GM12878 (cell line): Measurements from ENCODE around the gene DGKB. TPM values are rescaled to one million over a fixed set of nuclear protein-coding genes. Genes with fewer than 3 reads are reported as not detected.

Source experiments
- ATAC-seq: fragments of 200-7000 bp; cut with Tn5 transposase; 3 replicates; pipeline ENCODE4 v1.9.1; 2020; ENCODE audit warnings: mild to moderate bottlenecking, moderate library complexity
- BruUV-seq: library from RNA; stranded (reverse); fragments of 400-500 nt; replicated peaks from 2 replicates; lab custom pipeline; 2021; lab: Mats Ljungman, UMichigan
- CTCF ChIA-PET: fragments of 300-600 bp; sonication (Branson Sonifier 250); formaldehyde crosslinking; extraction: SDS; loops from one replicate; lab custom pipeline; 2021; ENCODE audit warnings: inconsistent platforms; lab: Yijun Ruan, JAX
- POLR2A ChIA-PET: fragments of 350-600 bp; formaldehyde crosslinking; extraction: SDS; loops from one replicate; lab custom pipeline; 2021; ENCODE audit warnings: inconsistent platforms; lab: Charles Lee
- RAD21 ChIA-PET: fragments of 300-600 bp; sonication (Branson Sonifier 250); formaldehyde crosslinking; loops from one replicate; lab custom pipeline; 2023; ENCODE audit warnings: antibody characterized with exemption; ENCODE audit not compliant: unreplicated experiment; lab: Charles Lee
- SMC1A ChIA-PET: fragments of 300-600 bp; sonication (Branson Sonifier 250); formaldehyde crosslinking; loops from one replicate; lab custom pipeline; 2023; ENCODE audit not compliant: unreplicated experiment, uncharacterized antibody; lab: Charles Lee
- DNase-seq: peaks from one replicate; pipeline ENCODE4 v3.0.0-alpha.2; 2011; ENCODE audit warnings: low read depth, low spot score
- FAIRE-seq: peaks from 3 replicates; lab custom pipeline; 2011; peaks lifted over from hg19 to GRCh38; lab: Jason Lieb, UNC
- H2AFZ ChIP-seq: 2 replicates; pipeline ENCODE4 v1.6.0; 2011; ENCODE audit warnings: low read depth, low read length, control low read depth; ENCODE audit not compliant: control insufficient read depth
- H3K27ac ChIP-seq: 2 replicates; pipeline ENCODE4 v1.5.1; 2011; ENCODE audit warnings: control low read depth; ENCODE audit not compliant: control insufficient read depth, insufficient read depth
- H3K27me3 ChIP-seq, 2 experiments: replicated peaks in 1 of 2; 2 replicates each; pipeline versions ENCODE4 v1.6.0 to v1.6.1; 2011; ENCODE audit warnings: low read length in 1 of 2; ENCODE audit not compliant: control insufficient read depth in 2 of 2, insufficient read depth in 2 of 2
- H3K36me3 ChIP-seq, 2 experiments: 2 replicates each; pipeline ENCODE4 v1.5.1; 2011; ENCODE audit warnings: low read length in 1 of 2; ENCODE audit not compliant: control insufficient read depth in 2 of 2, insufficient read depth in 2 of 2
- H3K4me1 ChIP-seq: 2 replicates; pipeline ENCODE4 v1.6.1; 2011; ENCODE audit warnings: mild to moderate bottlenecking, low read length, moderate library complexity, mixed read lengths; ENCODE audit not compliant: control insufficient read depth, insufficient read depth
- H3K4me2 ChIP-seq: 2 replicates; pipeline ENCODE4 v1.6.0; 2011; ENCODE audit warnings: control low read depth; ENCODE audit not compliant: control insufficient read depth, insufficient read depth
- H3K4me3 ChIP-seq: fragments of 200-600 bp; sonication (generic); 2 replicates; pipeline ENCODE4 v1.5.1; 2016
- H3K79me2 ChIP-seq: 2 replicates; pipeline ENCODE4 v1.6.0; 2011; ENCODE audit warnings: low read length; ENCODE audit not compliant: control insufficient read depth, insufficient read depth
- H3K9ac ChIP-seq: 2 replicates; pipeline ENCODE4 v1.8.0; 2011; ENCODE audit warnings: low read length, control low read depth, mixed read lengths; ENCODE audit not compliant: control insufficient read depth, insufficient read depth
- H3K9me3 ChIP-seq: replicated peaks from 3 replicates; pipeline ENCODE4 v1.5.1; 2011; ENCODE audit warnings: mild to moderate bottlenecking, low read length; ENCODE audit not compliant: control insufficient read depth, insufficient read depth
- H4K20me1 ChIP-seq: 2 replicates; pipeline ENCODE4 v1.6.0; 2011; ENCODE audit not compliant: control insufficient read depth, insufficient read depth
- EGR1 ChIP-seq, 2 experiments: IDR thresholded peaks; 1 replicate in 1 of 2; 2 replicates in 1 of 2; pipeline ENCODE4 v1.6.1; 2011 to 2012; ENCODE audit warnings: low read depth in 2 of 2, low read length in 2 of 2, borderline replicate concordance in 1 of 2, mild to moderate bottlenecking in 1 of 2, moderate library complexity in 1 of 2
- EP300 ChIP-seq, 2 experiments: fragments of 150-350 bp in 1 of 2; IDR thresholded peaks; 2 replicates each; pipeline ENCODE4 v1.6.1; 2011 to 2012; ENCODE audit warnings: low read depth in 2 of 2, low read length in 2 of 2, borderline replicate concordance in 1 of 2, improper control_type of control experiment in 1 of 2, inconsistent platforms in 1 of 2; ENCODE audit not compliant: control insufficient read depth in 1 of 2
- NR2C1 ChIP-seq: fragments of 450-650 bp; IDR thresholded peaks from 2 replicates; pipeline ENCODE4 v1.6.1; 2017; ENCODE audit warnings: antibody characterized with exemption, mild to moderate bottlenecking, moderate library complexity
- PML ChIP-seq: IDR thresholded peaks from 2 replicates; pipeline ENCODE4 v1.6.1; 2012; ENCODE audit warnings: low read length, inconsistent platforms
- POLR2A ChIP-seq: IDR thresholded peaks from 2 replicates; pipeline ENCODE4 v1.6.1; 2011; ENCODE audit warnings: low read depth, mild to moderate bottlenecking, low read length
- RUNX3 ChIP-seq: IDR thresholded peaks from 2 replicates; pipeline ENCODE4 v1.6.1; 2012; ENCODE audit warnings: low read length, inconsistent platforms
- STAT3 ChIP-seq: IDR thresholded peaks from 2 replicates; pipeline ENCODE4 v1.6.1; 2011; ENCODE audit warnings: low read depth, low read length, improper control_type of control experiment
- WRNIP1 ChIP-seq: IDR thresholded peaks from 2 replicates; pipeline ENCODE4 v1.6.1; 2011; ENCODE audit warnings: low read depth, low read length, improper control_type of control experiment, borderline replicate concordance
- ZNF207 ChIP-seq: fragments of 450-650 bp; IDR thresholded peaks from 2 replicates; pipeline ENCODE4 v1.6.1; 2014; ENCODE audit warnings: antibody characterized with exemption, mild to moderate bottlenecking, borderline replicate concordance
- WGBS: methylation state at CpG from one replicate; pipeline ENCODE4 v1.1.6; 2016; ENCODE audit warnings: low lambda C conversion rate; ENCODE audit not compliant: insufficient replicate concordance, insufficient coverage; ENCODE audit errors: missing lambda C conversion rate; 5-methylcytosine and 5-hydroxymethylcytosine counted together
- in situ Hi-C: fragments of 300-500 bp; cut with MboI; formaldehyde crosslinking; loops from 9 replicates; pipeline ENCODE4 v1.14.3; 2018; ENCODE audit warnings: mixed read lengths
- intact Hi-C: fragments of 100-400 bp; cut with micrococcal nuclease; formaldehyde crosslinking; loops from one replicate; pipeline ENCODE4 v1.14.2; 2022; ENCODE audit not compliant: unreplicated experiment
- polyA plus RNA-seq, 11 experiments: library from polyadenylated mRNA; depleted of rRNA in 4 of 11; unstranded in 6 of 11; stranded (reverse) in 5 of 11; fragments of >200 nt; fragmentation: Nextera tagmentation in 4 of 11; fragmentation: Illumina TruSeq in 1 of 11; extraction: Ambion mirVana in 4 of 11; extraction: Trizol in 1 of 11; gene quantifications; 1 replicate in 1 of 11; 2 replicates in 10 of 11; pipeline versions ENCODE4 v1.2.1 to v1.2.3, GENCODE V29; 2011 to 2016; ENCODE audit warnings: inconsistent platforms in 2 of 11, missing spikeins in 2 of 11, low read depth in 1 of 11
- total RNA-seq, 4 experiments: library from RNA; depleted of rRNA in 3 of 4; stranded (reverse); fragments of >200 nt in 3 of 4; fragmentation: Illumina TruSeq in 1 of 4; extraction: Trizol in 1 of 4; gene quantifications; 2 replicates each; pipeline versions ENCODE4 v1.2.1 to v1.2.3, GENCODE V29; 2013 to 2021
- TF ChIP-seq, protein P1 (sequence below): IDR thresholded peaks from 2 replicates; pipeline ENCODE4 v1.6.1; 2012; ENCODE audit warnings: low read depth, low read length, improper control_type of control experiment
- TF ChIP-seq, protein P2 (sequence below): fragments of 450-650 bp; IDR thresholded peaks from 2 replicates; pipeline ENCODE4 v1.6.1; 2017; ENCODE audit warnings: mild to moderate bottlenecking, moderate library complexity
- TF ChIP-seq, protein P3 (sequence below): IDR thresholded peaks from 2 replicates; pipeline ENCODE4 v1.6.1; 2012; ENCODE audit warnings: low read depth, low read length, improper control_type of control experiment

The DGKB gene
- total and polyA plus RNA-seq, 10 of the 15 experiments (the other 5 are each of a cell fraction or from before 2014, with no cell fraction given), result 0.02 to 0.10 (median 0.04) TPM; not detected in 6

DNA sequence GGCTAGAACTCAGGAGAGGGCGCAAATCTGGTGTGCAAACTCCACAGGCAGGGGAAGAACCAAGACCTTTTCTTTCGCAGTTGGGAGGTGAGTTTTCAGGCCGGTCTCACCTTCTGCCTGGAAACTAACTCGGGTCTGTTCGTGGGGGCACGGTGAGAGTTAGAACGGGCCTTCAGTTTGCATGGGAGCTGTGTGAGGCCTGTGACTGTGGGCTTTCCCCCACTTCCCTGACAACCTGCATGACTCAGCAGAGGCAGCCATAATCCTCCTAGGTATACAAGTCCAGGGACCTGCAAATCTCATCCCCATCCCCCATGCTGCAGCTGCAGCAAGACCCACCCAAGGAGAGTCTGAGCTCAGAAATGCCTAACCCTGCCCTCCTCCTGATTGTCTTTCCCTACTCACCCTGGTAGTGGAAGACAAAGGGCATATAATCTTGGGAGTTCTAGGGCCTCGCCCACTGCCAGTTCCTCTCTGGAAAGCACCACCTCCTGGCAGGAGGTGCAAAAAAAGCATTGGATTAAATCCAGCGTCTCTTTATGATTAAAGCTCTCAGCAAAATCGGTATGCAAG is 718.2 kb downstream of the DGKB start:
- Histone ChIP-seq H3K4me1 (no peaks in the 10 kb centered on the region), H3K4me3 (no peak overlapping the region), H3K36me3 (no peaks in the 10 kb centered on the region), H3K9me3 (no peaks in the 10 kb centered on the region), H3K27me3 (no peaks in the 10 kb centered on the region), H4K20me1 (no peaks in the 10 kb centered on the region), H3K79me2 (no peaks in the 10 kb centered on the region), H3K9ac (no peak overlapping the region), H3K27ac (no peak overlapping the region), H3K4me2 (no peak overlapping the region), H2AFZ (no peak overlapping the region)
- POLR2A ChIA-PET, result no interaction called here
- in situ Hi-C loops (no loop called here), intact Hi-C loops (no loop called here)
- no peak for DNase-seq
- no peak for FAIRE-seq
- SMC1A ChIA-PET, result interaction anchor here (0.9 to 1.2 kb wide), 2 partner anchors 10 to 24 kb away, joined by 3 read pairs; no protein-coding TSS in a partner anchor
- RAD21 ChIA-PET, result no interaction called here
- CTCF ChIA-PET, result interaction anchor here (1.0 kb wide), 1 partner anchor 56 kb away, joined by 3 read pairs; no protein-coding TSS in a partner anchor
- 14% methylated on average over 10 of the region's 10 CpGs for WGBS
- no TSS peak for BruUV-seq
- ATAC-seq, result no peak
- TF ChIP-seq EGR1 (IDR thresholded peaks at IDR 0.05; ENCODE audit: borderline replicate concordance in 1 of 2, low read depth in 2 of 2, low read length in 2 of 2) (no peak), STAT3 (no peak), WRNIP1 (no peak), PML (no peak), RUNX3 (no peak), NR2C1 (no peak), POLR2A (no peak), ZNF207 (no peak), EP300 (IDR thresholded peaks at IDR 0.05; ENCODE audit: borderline replicate concordance in 1 of 2, control insufficient read depth in 1 of 2, low read depth in 2 of 2, low read length in 2 of 2) (no peak)
- TF ChIP-seq, protein P1, sequence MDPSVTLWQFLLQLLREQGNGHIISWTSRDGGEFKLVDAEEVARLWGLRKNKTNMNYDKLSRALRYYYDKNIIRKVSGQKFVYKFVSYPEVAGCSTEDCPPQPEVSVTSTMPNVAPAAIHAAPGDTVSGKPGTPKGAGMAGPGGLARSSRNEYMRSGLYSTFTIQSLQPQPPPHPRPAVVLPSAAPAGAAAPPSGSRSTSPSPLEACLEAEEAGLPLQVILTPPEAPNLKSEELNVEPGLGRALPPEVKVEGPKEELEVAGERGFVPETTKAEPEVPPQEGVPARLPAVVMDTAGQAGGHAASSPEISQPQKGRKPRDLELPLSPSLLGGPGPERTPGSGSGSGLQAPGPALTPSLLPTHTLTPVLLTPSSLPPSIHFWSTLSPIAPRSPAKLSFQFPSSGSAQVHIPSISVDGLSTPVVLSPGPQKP, result no peak
- TF ChIP-seq, protein P2, sequence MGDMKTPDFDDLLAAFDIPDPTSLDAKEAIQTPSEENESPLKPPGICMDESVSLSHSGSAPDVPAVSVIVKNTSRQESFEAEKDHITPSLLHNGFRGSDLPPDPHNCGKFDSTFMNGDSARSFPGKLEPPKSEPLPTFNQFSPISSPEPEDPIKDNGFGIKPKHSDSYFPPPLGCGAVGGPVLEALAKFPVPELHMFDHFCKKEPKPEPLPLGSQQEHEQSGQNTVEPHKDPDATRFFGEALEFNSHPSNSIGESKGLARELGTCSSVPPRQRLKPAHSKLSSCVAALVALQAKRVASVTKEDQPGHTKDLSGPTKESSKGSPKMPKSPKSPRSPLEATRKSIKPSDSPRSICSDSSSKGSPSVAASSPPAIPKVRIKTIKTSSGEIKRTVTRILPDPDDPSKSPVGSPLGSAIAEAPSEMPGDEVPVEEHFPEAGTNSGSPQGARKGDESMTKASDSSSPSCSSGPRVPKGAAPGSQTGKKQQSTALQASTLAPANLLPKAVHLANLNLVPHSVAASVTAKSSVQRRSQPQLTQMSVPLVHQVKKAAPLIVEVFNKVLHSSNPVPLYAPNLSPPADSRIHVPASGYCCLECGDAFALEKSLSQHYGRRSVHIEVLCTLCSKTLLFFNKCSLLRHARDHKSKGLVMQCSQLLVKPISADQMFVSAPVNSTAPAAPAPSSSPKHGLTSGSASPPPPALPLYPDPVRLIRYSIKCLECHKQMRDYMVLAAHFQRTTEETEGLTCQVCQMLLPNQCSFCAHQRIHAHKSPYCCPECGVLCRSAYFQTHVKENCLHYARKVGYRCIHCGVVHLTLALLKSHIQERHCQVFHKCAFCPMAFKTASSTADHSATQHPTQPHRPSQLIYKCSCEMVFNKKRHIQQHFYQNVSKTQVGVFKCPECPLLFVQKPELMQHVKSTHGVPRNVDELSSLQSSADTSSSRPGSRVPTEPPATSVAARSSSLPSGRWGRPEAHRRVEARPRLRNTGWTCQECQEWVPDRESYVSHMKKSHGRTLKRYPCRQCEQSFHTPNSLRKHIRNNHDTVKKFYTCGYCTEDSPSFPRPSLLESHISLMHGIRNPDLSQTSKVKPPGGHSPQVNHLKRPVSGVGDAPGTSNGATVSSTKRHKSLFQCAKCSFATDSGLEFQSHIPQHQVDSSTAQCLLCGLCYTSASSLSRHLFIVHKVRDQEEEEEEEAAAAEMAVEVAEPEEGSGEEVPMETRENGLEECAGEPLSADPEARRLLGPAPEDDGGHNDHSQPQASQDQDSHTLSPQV, result no peak
- TF ChIP-seq, protein P3, sequence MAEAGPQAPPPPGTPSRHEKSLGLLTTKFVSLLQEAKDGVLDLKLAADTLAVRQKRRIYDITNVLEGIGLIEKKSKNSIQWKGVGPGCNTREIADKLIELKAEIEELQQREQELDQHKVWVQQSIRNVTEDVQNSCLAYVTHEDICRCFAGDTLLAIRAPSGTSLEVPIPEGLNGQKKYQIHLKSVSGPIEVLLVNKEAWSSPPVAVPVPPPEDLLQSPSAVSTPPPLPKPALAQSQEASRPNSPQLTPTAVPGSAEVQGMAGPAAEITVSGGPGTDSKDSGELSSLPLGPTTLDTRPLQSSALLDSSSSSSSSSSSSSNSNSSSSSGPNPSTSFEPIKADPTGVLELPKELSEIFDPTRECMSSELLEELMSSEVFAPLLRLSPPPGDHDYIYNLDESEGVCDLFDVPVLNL, result no peak
